ENCODE data around the gene CD81.
"Not testable (repeated sequence)": the region's sequence is repeated elsewhere in the genome, so short reads cannot be mapped to it uniquely, and the experiment has no call there.

The CD81 gene

GRCh38 chr11:2347308-2347830 is 29.7 kb upstream of the CD81 start:
- TF ChIP-seq CTCF (IDR thresholded peaks at IDR 0.05; ENCODE audit: low read depth, low read length) = no peak
- no peak for DNase-seq (ENCODE audit: low read depth, low spot score)
- no peak overlapping the region for H3K4me3 ChIP-seq (ENCODE audit: low read depth, low read length)
- in situ Hi-C loops (cut with HindIII; ENCODE audit: low sequenced_read_pairs) = no loop called here

GRCh38 chr11:2348986-2349385 is 28.1 kb upstream of the CD81 start:
- TF ChIP-seq CTCF (IDR thresholded peaks at IDR 0.05; ENCODE audit: low read depth, low read length) = no peak
- in situ Hi-C loops (cut with HindIII; ENCODE audit: low sequenced_read_pairs) = no loop called here
- no peak overlapping the region for H3K4me3 ChIP-seq (ENCODE audit: low read depth, low read length)
- DNase-seq (ENCODE audit: low read depth, low spot score) = peak; percentile 14

- no peak overlapping the region for H3K4me3 ChIP-seq (ENCODE audit: low read depth, low read length)
- no peak for TF ChIP-seq CTCF (IDR thresholded peaks at IDR 0.05; ENCODE audit: low read depth, low read length)
- in situ Hi-C loops (cut with HindIII; ENCODE audit: low sequenced_read_pairs) = no loop called here
- no peak for DNase-seq (ENCODE audit: low read depth, low spot score)
These were observed 25.4 kb upstream of the CD81 start for GRCh38 chr11:2351701-2352100.

GRCh38 chr11:2352420-2352819 is 24.7 kb upstream of the CD81 start:
- no peak overlapping the region for H3K4me3 ChIP-seq (ENCODE audit: low read depth, low read length)
- DNase-seq (ENCODE audit: low read depth, low spot score) = no peak
- in situ Hi-C loops (cut with HindIII; ENCODE audit: low sequenced_read_pairs) = no loop called here
- TF ChIP-seq CTCF (IDR thresholded peaks at IDR 0.05; ENCODE audit: low read depth, low read length) = no peak

- TF ChIP-seq CTCF (IDR thresholded peaks at IDR 0.05; ENCODE audit: low read depth, low read length) = no peak
- in situ Hi-C loops (cut with HindIII; ENCODE audit: low sequenced_read_pairs) = no loop called here
- peak; percentile 37 for DNase-seq (ENCODE audit: low read depth, low spot score)
- no peak overlapping the region for H3K4me3 ChIP-seq (ENCODE audit: low read depth, low read length)
These were observed 22.0 kb upstream of the CD81 start for GRCh38 chr11:2355000-2355644.

- H3K4me3 ChIP-seq (ENCODE audit: low read depth, low read length) = no peak overlapping the region
- TF ChIP-seq CTCF (IDR thresholded peaks at IDR 0.05; ENCODE audit: low read depth, low read length) = no peak
- in situ Hi-C loops (cut with HindIII; ENCODE audit: low sequenced_read_pairs) = no loop called here
- DNase-seq (ENCODE audit: low read depth, low spot score) = no peak
These were observed 19.9 kb upstream of the CD81 start for GRCh38 chr11:2357246-2357645.

- DNase-seq (ENCODE audit: low read depth, low spot score); H3K4me3 ChIP-seq (ENCODE audit: low read depth, low read length); in situ Hi-C loops (cut with HindIII; ENCODE audit: low sequenced_read_pairs): not testable (repeated sequence)
These were observed 19.5 kb upstream of the CD81 start for GRCh38 chr11:2357651-2358050.

Measured in astrocyte of the spinal cord (primary cell).